ENCODE results near the gene C3orf22. TPM values are rescaled to one million over a fixed set of nuclear protein-coding genes. Genes with fewer than 3 reads are reported as not detected.

Gene C3orf22
- polyA plus RNA-seq, 3 donors, result not detected

- no peak overlapping the region for H3K4me3 ChIP-seq (replicated peaks in 1 of 3; ENCODE audit: low read depth in 2 of 3, low read length in 3 of 3)
- H3K27ac Mint-ChIP-seq, result peak overlapping the region in 1 of 7 donors; percentile 12
- DNase-seq, result no peak
- H3K36me3 Mint-ChIP-seq, result no peaks in the 10 kb centered on the region
- H4K20me1 ChIP-seq (ENCODE audit: insufficient read depth, low read length), result no peaks in the 10 kb centered on the region
- no peak overlapping the region for H3K4me3 Mint-ChIP-seq
- H3K4me1 Mint-ChIP-seq, result peaks cover 15% of the 10 kb centered on the region
- H3K79me2 ChIP-seq (ENCODE audit: insufficient read depth, low read length), result no peaks in the 10 kb centered on the region
- no peaks in the 10 kb centered on the region for H3K27me3 ChIP-seq (ENCODE audit: control insufficient read depth in 2 of 2, insufficient read depth in 2 of 2, low read length in 2 of 2)
- H3K9me3 Mint-ChIP-seq, result peaks cover 0 to 1% (median 0%) of the 10 kb centered on the region in 7 donors
- intact Hi-C loops (cut with micrococcal nuclease), result no loop called here
- H3K9me3 ChIP-seq (replicated peaks in 1 of 2; ENCODE audit: control insufficient read depth in 1 of 2, insufficient read depth in 1 of 2, low read length in 2 of 2), result no peaks in the 10 kb centered on the region
- H3K9ac ChIP-seq (ENCODE audit: insufficient read depth, low read length, poor library complexity, severe bottlenecking), result no peak overlapping the region
- H3K36me3 ChIP-seq (replicated peaks in 1 of 2; ENCODE audit: control insufficient read depth in 1 of 2, insufficient read depth in 2 of 2, low read length in 2 of 2), result no peaks in the 10 kb centered on the region
- H3K27ac ChIP-seq (ENCODE audit: low read depth in 1 of 2, low read length in 2 of 2), result no peak overlapping the region
- TF ChIP-seq CTCF (IDR thresholded peaks at IDR 0.05), result no peak
- WGBS (ENCODE audit: insufficient coverage), result 94% methylated on average over 2 of the region's 4 CpGs
- H3K4me1 ChIP-seq (ENCODE audit: control insufficient read depth in 1 of 2, insufficient read depth in 2 of 2, low read length in 2 of 2), result peaks cover 13 to 16% of the 10 kb centered on the region in 2 donors
- H3K27me3 Mint-ChIP-seq (ENCODE audit: low read depth in 3 of 3), result peaks cover 0 to 8% (median 0%) of the 10 kb centered on the region in 3 donors
- no peak overlapping the region for H3K4me2 ChIP-seq (replicated peaks; ENCODE audit: extremely low read depth, low read length, poor library complexity, severe bottlenecking)
- H2AFZ ChIP-seq (ENCODE audit: insufficient read depth, low read depth, low read length, poor library complexity, severe bottlenecking), result no peak overlapping the region
Observed at GRCh38 chr3:126518779-126519177, 40.0 kb downstream of the C3orf22 start.

- Histone ChIP-seq H3K27me3 (ENCODE audit: control insufficient read depth in 2 of 2, insufficient read depth in 2 of 2, low read length in 2 of 2) (no peaks in the 10 kb centered on the region), H3K4me3 (replicated peaks in 1 of 3; ENCODE audit: low read depth in 2 of 3, low read length in 3 of 3) (no peak overlapping the region), H2AFZ (ENCODE audit: insufficient read depth, low read depth, low read length, poor library complexity, severe bottlenecking) (no peak overlapping the region), H4K20me1 (ENCODE audit: insufficient read depth, low read length) (no peaks in the 10 kb centered on the region), H3K79me2 (ENCODE audit: insufficient read depth, low read length) (no peaks in the 10 kb centered on the region), H3K4me1 (ENCODE audit: control insufficient read depth in 1 of 2, insufficient read depth in 2 of 2, low read length in 2 of 2) (peaks cover 7 to 10% of the 10 kb centered on the region in 2 donors), H3K9ac (ENCODE audit: insufficient read depth, low read length, poor library complexity, severe bottlenecking) (no peak overlapping the region), H3K36me3 (replicated peaks in 1 of 2; ENCODE audit: control insufficient read depth in 1 of 2, insufficient read depth in 2 of 2, low read length in 2 of 2) (no peaks in the 10 kb centered on the region), H3K4me2 (replicated peaks; ENCODE audit: extremely low read depth, low read length, poor library complexity, severe bottlenecking) (no peak overlapping the region), H3K9me3 (replicated peaks in 1 of 2; ENCODE audit: control insufficient read depth in 1 of 2, insufficient read depth in 1 of 2, low read length in 2 of 2) (no peaks in the 10 kb centered on the region), H3K27ac (ENCODE audit: low read depth in 1 of 2, low read length in 2 of 2) (no peak overlapping the region)
- Mint-ChIP-seq H3K4me3 (no peak overlapping the region), H3K36me3 (no peaks in the 10 kb centered on the region), H3K9me3 (peaks cover 0 to 1% (median 0%) of the 10 kb centered on the region in 7 donors), H3K27me3 (ENCODE audit: low read depth in 3 of 3) (peaks cover 0 to 5% (median 0%) of the 10 kb centered on the region in 3 donors), H3K4me1 (peaks cover 11% of the 10 kb centered on the region), H3K27ac (peak overlapping the region in 1 of 7 donors; percentile 12)
- intact Hi-C loops (cut with micrococcal nuclease), result no loop called here
- DNase-seq, result no peak
- WGBS (ENCODE audit: insufficient coverage), result 87% methylated on average over 12 of the region's 15 CpGs
- no peak for TF ChIP-seq CTCF (IDR thresholded peaks at IDR 0.05)
Observed at GRCh38 chr3:126517986-126518778, 40.5 kb downstream of the C3orf22 start.
